ENCODE results near the gene CDH26.

Gene CDH26

DNA sequence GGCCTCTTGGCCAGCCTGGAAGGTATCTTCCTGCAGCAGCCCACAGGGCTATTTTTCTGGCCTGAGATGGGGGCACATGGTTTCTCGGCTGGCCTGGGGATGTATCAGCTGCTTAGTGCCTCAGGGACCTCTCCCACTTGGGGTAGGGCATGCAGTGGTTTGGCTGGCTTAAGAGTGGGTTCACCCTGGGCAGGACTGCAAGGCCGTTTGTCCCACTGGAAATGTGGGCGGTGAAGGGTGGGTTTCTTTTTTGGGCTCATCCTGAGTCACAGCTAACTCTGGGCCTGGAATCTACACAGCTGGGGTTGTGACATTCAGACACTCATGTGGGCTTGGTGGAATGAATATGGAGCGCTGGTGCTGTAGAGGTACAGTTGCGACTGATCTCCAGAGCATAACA, 62.0 kb downstream of the CDH26 start:
- TF ChIP-seq, protein P1, sequence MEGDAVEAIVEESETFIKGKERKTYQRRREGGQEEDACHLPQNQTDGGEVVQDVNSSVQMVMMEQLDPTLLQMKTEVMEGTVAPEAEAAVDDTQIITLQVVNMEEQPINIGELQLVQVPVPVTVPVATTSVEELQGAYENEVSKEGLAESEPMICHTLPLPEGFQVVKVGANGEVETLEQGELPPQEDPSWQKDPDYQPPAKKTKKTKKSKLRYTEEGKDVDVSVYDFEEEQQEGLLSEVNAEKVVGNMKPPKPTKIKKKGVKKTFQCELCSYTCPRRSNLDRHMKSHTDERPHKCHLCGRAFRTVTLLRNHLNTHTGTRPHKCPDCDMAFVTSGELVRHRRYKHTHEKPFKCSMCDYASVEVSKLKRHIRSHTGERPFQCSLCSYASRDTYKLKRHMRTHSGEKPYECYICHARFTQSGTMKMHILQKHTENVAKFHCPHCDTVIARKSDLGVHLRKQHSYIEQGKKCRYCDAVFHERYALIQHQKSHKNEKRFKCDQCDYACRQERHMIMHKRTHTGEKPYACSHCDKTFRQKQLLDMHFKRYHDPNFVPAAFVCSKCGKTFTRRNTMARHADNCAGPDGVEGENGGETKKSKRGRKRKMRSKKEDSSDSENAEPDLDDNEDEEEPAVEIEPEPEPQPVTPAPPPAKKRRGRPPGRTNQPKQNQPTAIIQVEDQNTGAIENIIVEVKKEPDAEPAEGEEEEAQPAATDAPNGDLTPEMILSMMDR (IDR thresholded peaks at IDR 0.05; ENCODE audit: insufficient read depth, low read depth, low read length, missing control alignments), result no peak
- no peak overlapping the region for H3K4me3 ChIP-seq (ENCODE audit: low read depth, low read length)
- no peak for DNase-seq (ENCODE audit: low read depth)

DNA sequence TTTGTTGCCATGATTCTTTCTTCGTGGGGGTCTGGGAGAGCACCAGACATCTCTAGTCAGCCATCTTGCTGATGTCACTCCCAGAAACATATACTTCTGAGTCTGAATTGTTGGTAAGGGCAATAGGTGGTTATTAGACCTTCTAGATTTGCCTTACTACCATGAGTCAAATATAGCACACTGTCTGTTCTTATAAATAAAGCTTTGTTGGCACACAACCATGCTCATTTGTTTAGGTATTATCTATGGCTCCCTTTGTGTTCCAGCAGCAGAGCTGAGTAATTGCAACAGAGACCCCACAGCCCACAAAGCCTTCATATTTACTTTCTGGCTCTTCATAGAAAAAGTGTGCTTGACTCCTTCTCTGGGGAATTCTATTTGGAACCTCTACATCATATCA, 62.9 kb downstream of the CDH26 start:
- TF ChIP-seq, protein P1 (IDR thresholded peaks at IDR 0.05; ENCODE audit: insufficient read depth, low read depth, low read length, missing control alignments), result no peak
- H3K4me3 ChIP-seq (ENCODE audit: low read depth, low read length), result no peak overlapping the region
- DNase-seq (ENCODE audit: low read depth), result no peak

GRCh38 chr20:60022849-60023248, 64.6 kb downstream of the CDH26 start:
- no peak for DNase-seq (ENCODE audit: low read depth)
- TF ChIP-seq, protein P1 (IDR thresholded peaks at IDR 0.05; ENCODE audit: insufficient read depth, low read depth, low read length, missing control alignments), result no peak
- no peak overlapping the region for H3K4me3 ChIP-seq (ENCODE audit: low read depth, low read length)

- DNase-seq (ENCODE audit: low read depth), result no peak
- TF ChIP-seq, protein P1 (IDR thresholded peaks at IDR 0.05; ENCODE audit: insufficient read depth, low read depth, low read length, missing control alignments), result no peak
- no peak overlapping the region for H3K4me3 ChIP-seq (ENCODE audit: low read depth, low read length)
Measured at GRCh38 chr20:60024245-60024644, 66.0 kb downstream of the CDH26 start.

DNA sequence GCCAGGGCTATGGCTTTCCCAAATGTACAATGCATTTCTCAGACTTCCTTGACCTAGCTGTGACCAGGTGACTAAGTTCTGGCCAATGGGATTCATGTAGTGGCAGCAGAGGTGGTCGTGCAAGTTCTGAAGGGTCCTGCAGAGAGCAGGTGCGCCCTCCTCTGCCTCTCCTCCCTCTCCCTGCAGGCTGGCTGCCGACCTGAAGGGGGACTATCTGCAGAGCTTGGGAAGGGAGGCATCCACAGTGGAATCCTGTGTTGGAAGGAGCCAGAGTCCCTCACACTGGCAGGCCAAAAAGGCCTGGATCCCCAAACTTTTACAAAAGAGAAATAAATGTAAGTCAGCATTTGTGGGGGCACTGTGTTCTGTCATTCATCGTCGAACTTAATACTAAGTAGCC, 66.6 kb downstream of the CDH26 start:
- H3K4me3 ChIP-seq (ENCODE audit: low read depth, low read length), result no peak overlapping the region
- no peak for DNase-seq (ENCODE audit: low read depth)
- TF ChIP-seq, protein P1 (IDR thresholded peaks at IDR 0.05; ENCODE audit: insufficient read depth, low read depth, low read length, missing control alignments), result no peak

- H3K4me3 ChIP-seq (ENCODE audit: low read depth, low read length), result no peak overlapping the region
- TF ChIP-seq, protein P1 (IDR thresholded peaks at IDR 0.05; ENCODE audit: insufficient read depth, low read depth, low read length, missing control alignments), result no peak
- DNase-seq (ENCODE audit: low read depth), result no peak
Measured at GRCh38 chr20:60026010-60026409, 67.8 kb downstream of the CDH26 start.

- no peak overlapping the region for H3K4me3 ChIP-seq (ENCODE audit: low read depth, low read length)
- TF ChIP-seq, protein P1 (IDR thresholded peaks at IDR 0.05; ENCODE audit: insufficient read depth, low read depth, low read length, missing control alignments), result no peak
- DNase-seq (ENCODE audit: low read depth), result no peak
Measured at GRCh38 chr20:60030471-60030870, 72.2 kb downstream of the CDH26 start.

Measured in GM12865 (cell line).